ENCODE results near the gene MRGPRF.
A peak's percentile ranks its signal among the peaks of the same experiment; 100 is the strongest.

MRGPRF gene

GRCh38 chr11:68973219-68973618, 39.8 kb downstream of the MRGPRF start:
- ChIA-PET CTCF (interaction anchor here (1.3 kb wide), 1 partner anchor 116 kb away, joined by 3 read pairs; no protein-coding TSS in a partner anchor), POLR2A (no interaction called here)
- no peak overlapping the region for H3K4me3 ChIP-seq (ENCODE audit: low read depth, low read length)
- no peak for DNase-seq (ENCODE audit: low read depth, low spot score)
- TF ChIP-seq CTCF (IDR thresholded peaks at IDR 0.05; ENCODE audit: insufficient read depth, low read length, missing control alignments), result no peak

- ChIA-PET POLR2A (no interaction called here), CTCF (no interaction called here)
- no peak for DNase-seq (ENCODE audit: low read depth, low spot score)
- TF ChIP-seq CTCF (IDR thresholded peaks at IDR 0.05; ENCODE audit: insufficient read depth, low read length, missing control alignments), result no peak
- no peak overlapping the region for H3K4me3 ChIP-seq (ENCODE audit: low read depth, low read length)
Measured at GRCh38 chr11:68970921-68971636, 42.0 kb downstream of the MRGPRF start.

- CTCF ChIA-PET, result interaction anchor here (0.6 to 1.5 kb wide), 4 partner anchors 16 to 28 kb away, joined by 3 to 6 read pairs (median 4); no protein-coding TSS in a partner anchor
- TF ChIP-seq CTCF (IDR thresholded peaks at IDR 0.05; ENCODE audit: insufficient read depth, low read length, missing control alignments), result no peak
- no peak for DNase-seq (ENCODE audit: low read depth, low spot score)
- POLR2A ChIA-PET, result no interaction called here
- no peak overlapping the region for H3K4me3 ChIP-seq (ENCODE audit: low read depth, low read length)
Measured at GRCh38 chr11:68969386-68969785, 43.7 kb downstream of the MRGPRF start.

- no peak for DNase-seq (ENCODE audit: low read depth, low spot score)
- no peak overlapping the region for H3K4me3 ChIP-seq (ENCODE audit: low read depth, low read length)
- ChIA-PET CTCF (interaction anchor here (0.6 to 1.5 kb wide), 4 partner anchors 16 to 72 kb away, joined by 3 to 6 read pairs (median 4); no protein-coding TSS in a partner anchor), POLR2A (no interaction called here)
- peak; percentile 12 for TF ChIP-seq CTCF (IDR thresholded peaks at IDR 0.05; ENCODE audit: insufficient read depth, low read length, missing control alignments)
Measured at GRCh38 chr11:68968306-68969250, 44.5 kb downstream of the MRGPRF start.

GRCh38 chr11:68966894-68967780, 45.9 kb downstream of the MRGPRF start:
- ChIA-PET POLR2A (no interaction called here), CTCF (interaction anchor here (1.1 kb wide), 1 partner anchor 41 kb away, joined by 3 read pairs; no protein-coding TSS in a partner anchor)
- no peak overlapping the region for H3K4me3 ChIP-seq (ENCODE audit: low read depth, low read length)
- no peak for TF ChIP-seq CTCF (IDR thresholded peaks at IDR 0.05; ENCODE audit: insufficient read depth, low read length, missing control alignments)
- DNase-seq (ENCODE audit: low read depth, low spot score), result no peak

Data from AG04449 (cell line).